Sigmoid colon (tissue), 7 donors: ENCODE results near the gene SOX2. TPM values are rescaled to one million over a fixed set of nuclear protein-coding genes. Genes with fewer than 3 reads are reported as not detected.

Experiments
- DNase-seq: peaks from one replicate; pipeline ENCODE4 v3.0.0-alpha.2; 2019
- H3K27ac ChIP-seq, 4 donors: fragments of 200-600 bp; sonication (generic); one replicate each; pipeline ENCODE4 v1.5.1; 2016 to 2019; ENCODE audit warnings: mild to moderate bottlenecking in 1 of 4
- H3K27me3 ChIP-seq, 3 donors: fragments of 200-600 bp; sonication (generic); one replicate each; pipeline ENCODE4 v1.5.1; 2019; ENCODE audit warnings: mild to moderate bottlenecking in 1 of 3
- H3K36me3 ChIP-seq, 4 donors: fragments of 200-600 bp; sonication (generic); one replicate each; pipeline ENCODE4 v1.5.1; 2016 to 2019
- H3K4me1 ChIP-seq, 4 donors: fragments of 200-600 bp; sonication (generic); one replicate each; pipeline ENCODE4 v1.5.1; 2017 to 2019
- H3K4me3 ChIP-seq, 4 donors: fragments of 200-600 bp; sonication (generic); one replicate each; pipeline ENCODE4 v1.5.1; 2017 to 2019; ENCODE audit warnings: mild to moderate bottlenecking in 2 of 4, moderate library complexity in 1 of 4
- H3K9me3 ChIP-seq, 4 donors: fragments of 200-600 bp in 3 of 4; sonication (generic) in 3 of 4; one replicate each; pipeline versions ENCODE4 v1.5.1 to v1.6.1; 2013 to 2019
- EP300 ChIP-seq, 4 donors: sonication (generic); formaldehyde crosslinking; IDR thresholded peaks; one replicate each; pipeline ENCODE4 v1.6.1; 2017; ENCODE audit warnings: antibody characterized with exemption in 4 of 4
- POLR2A ChIP-seq, 2 donors: fragments of 450-650 bp; IDR thresholded peaks; one replicate each; pipeline ENCODE4 v1.6.1; 2016; ENCODE audit warnings: antibody characterized with exemption in 2 of 2, mild to moderate bottlenecking in 2 of 2, moderate library complexity in 2 of 2
- POLR2AphosphoS5 ChIP-seq, 4 donors: sonication (generic); formaldehyde crosslinking; IDR thresholded peaks; one replicate each; pipeline ENCODE4 v1.6.1; 2017; ENCODE audit warnings: antibody characterized with exemption in 4 of 4
- WGBS, 2 donors: extraction: QIAGEN DNeasy Blood & Tissue Kit; methylation state at CpG; one replicate each; pipeline ENCODE4 v1.1.7; 2013; 5-methylcytosine and 5-hydroxymethylcytosine counted together
- intact Hi-C: fragments of 100-400 bp; cut with DNase I; formaldehyde crosslinking; loops from one replicate; pipeline ENCODE4 v1.15.1; 2023
- polyA plus RNA-seq, 3 donors: library from polyadenylated mRNA; stranded (reverse); fragments of 200-250 nt; gene quantifications; one replicate each; pipeline ENCODE4 v1.2.3, GENCODE V29; 2013
- total RNA-seq, 4 donors: library from RNA; depleted of rRNA; stranded (reverse); fragments of >200 nt; gene quantifications; one replicate each; pipeline ENCODE4 v1.1.0, GENCODE V29; 2016
- TF ChIP-seq, protein P1 (sequence below), 4 experiments: fragments of 450-650 bp in 3 of 4; fragments of 200-600 bp in 1 of 4; IDR thresholded peaks; one replicate each; pipeline ENCODE4 v1.5.1; 2016 to 2019; ENCODE audit warnings: antibody characterized with exemption in 4 of 4, mild to moderate bottlenecking in 3 of 4, moderate library complexity in 2 of 4
- donor health status: healthy with polysubstance abuse.
- donor health status: Bipolar disorder and iron deficiency.
- donor health status: healthy.

The SOX2 gene
- total and polyA plus RNA-seq, 7 donors = 1.9 to 7.7 (median 6.9) TPM; not detected in 2

DNA sequence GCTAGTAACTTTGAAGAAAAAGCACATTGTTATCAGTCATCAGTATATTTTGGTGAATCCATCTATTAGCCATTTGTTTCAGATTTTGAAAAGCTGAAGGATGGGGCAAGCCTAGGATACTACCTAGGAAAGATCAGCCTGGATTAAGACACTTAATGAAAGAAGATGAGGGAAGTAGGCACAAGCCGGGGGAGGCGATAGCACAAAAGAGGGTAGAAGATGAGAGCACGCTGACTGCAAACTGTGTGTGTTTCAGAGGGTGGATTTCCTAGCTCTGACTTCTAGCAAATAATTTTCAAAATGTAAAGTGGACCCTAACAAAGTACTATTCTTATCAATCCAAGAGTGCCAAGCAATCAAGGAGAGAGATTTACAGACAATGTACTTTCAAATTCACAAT is 22.2 kb upstream of the SOX2 start:
- 90 to 95% methylated on average over 3 of the region's 3 CpGs for WGBS, 2 donors
- Histone ChIP-seq H3K4me3 (no peak overlapping the region), H3K27me3 (no peaks in the 10 kb centered on the region), H3K9me3 (no peaks in the 10 kb centered on the region), H3K36me3 (no peaks in the 10 kb centered on the region), H3K4me1 (no peaks in the 10 kb centered on the region), H3K27ac (no peak overlapping the region)
- DNase-seq = no peak
- TF ChIP-seq EP300 (IDR thresholded peaks at IDR 0.05) (no peak), POLR2A (IDR thresholded peaks at IDR 0.05) (no peak), POLR2AphosphoS5 (IDR thresholded peaks at IDR 0.05) (no peak)
- TF ChIP-seq, protein P1, sequence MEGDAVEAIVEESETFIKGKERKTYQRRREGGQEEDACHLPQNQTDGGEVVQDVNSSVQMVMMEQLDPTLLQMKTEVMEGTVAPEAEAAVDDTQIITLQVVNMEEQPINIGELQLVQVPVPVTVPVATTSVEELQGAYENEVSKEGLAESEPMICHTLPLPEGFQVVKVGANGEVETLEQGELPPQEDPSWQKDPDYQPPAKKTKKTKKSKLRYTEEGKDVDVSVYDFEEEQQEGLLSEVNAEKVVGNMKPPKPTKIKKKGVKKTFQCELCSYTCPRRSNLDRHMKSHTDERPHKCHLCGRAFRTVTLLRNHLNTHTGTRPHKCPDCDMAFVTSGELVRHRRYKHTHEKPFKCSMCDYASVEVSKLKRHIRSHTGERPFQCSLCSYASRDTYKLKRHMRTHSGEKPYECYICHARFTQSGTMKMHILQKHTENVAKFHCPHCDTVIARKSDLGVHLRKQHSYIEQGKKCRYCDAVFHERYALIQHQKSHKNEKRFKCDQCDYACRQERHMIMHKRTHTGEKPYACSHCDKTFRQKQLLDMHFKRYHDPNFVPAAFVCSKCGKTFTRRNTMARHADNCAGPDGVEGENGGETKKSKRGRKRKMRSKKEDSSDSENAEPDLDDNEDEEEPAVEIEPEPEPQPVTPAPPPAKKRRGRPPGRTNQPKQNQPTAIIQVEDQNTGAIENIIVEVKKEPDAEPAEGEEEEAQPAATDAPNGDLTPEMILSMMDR (IDR thresholded peaks at IDR 0.05) = no peak
- intact Hi-C loops = no loop called here

DNA sequence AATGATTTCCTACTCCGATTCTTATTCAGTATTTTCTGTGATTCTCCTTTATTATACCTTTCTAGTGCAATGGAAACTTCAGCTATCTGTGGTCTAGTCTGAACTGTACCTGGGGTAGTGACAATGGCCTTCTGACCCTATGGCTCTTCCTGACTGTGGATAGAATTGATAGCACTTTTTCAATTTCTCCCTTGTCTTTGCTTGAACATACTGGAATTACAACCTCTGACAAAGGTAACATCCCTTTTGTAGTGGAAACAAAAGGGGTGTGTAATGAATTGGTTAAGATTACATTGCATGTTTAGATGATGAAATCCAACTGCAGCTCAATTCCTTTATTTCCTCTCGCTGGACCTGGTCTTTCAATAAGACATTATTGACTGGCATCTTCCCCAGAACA is 21.0 kb upstream of the SOX2 start:
- intact Hi-C loops = no loop called here

DNA sequence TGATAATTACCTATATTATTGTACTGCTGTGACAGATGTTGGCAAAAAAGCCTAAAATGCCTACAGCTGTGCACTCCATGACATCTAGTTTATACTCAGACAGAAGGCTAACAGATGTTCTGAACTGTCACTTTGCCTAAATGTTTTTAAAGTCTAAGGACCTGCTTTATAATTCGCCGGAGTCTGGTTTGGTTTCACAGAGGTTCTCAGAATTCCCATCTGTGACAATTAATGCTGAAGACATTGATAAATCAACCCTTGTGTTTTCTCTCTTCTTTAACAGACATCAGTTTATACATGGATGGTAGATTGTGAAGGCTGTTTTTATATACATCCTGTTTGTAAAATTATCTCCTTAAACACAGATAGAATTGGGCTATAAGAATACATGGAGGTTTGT is 19.8 kb upstream of the SOX2 start:
- TF ChIP-seq, protein P1 (IDR thresholded peaks at IDR 0.05) = no peak
- TF ChIP-seq POLR2AphosphoS5 (IDR thresholded peaks at IDR 0.05) (no peak), POLR2A (IDR thresholded peaks at IDR 0.05) (no peak), EP300 (IDR thresholded peaks at IDR 0.05) (no peak)
- H3K27ac ChIP-seq = no peak overlapping the region
- H3K36me3 ChIP-seq = no peaks in the 10 kb centered on the region
- H3K27me3 ChIP-seq = peaks cover 18 to 22% (median 21%) of the 10 kb centered on the region in 3 donors
- DNase-seq = no peak
- 78 to 80% methylated on average over 2 of the region's 2 CpGs for WGBS, 2 donors
- intact Hi-C loops = no loop called here
- peaks cover 0 to 19% (median 18%) of the 10 kb centered on the region in 4 donors for H3K4me1 ChIP-seq
- no peaks in the 10 kb centered on the region for H3K9me3 ChIP-seq
- no peak overlapping the region for H3K4me3 ChIP-seq

More for the DNA sequence above, 21.0 kb upstream of the SOX2 start:
- H3K4me3 ChIP-seq = no peak overlapping the region
- WGBS, 2 donors = 63 to 79% methylated on average over 2 of the region's 2 CpGs
- peaks cover 9 to 11% (median 10%) of the 10 kb centered on the region in 3 donors for H3K27me3 ChIP-seq
- no peak for TF ChIP-seq POLR2AphosphoS5 (IDR thresholded peaks at IDR 0.05)
- TF ChIP-seq, protein P1 (IDR thresholded peaks at IDR 0.05) = no peak
- no peak for TF ChIP-seq POLR2A (IDR thresholded peaks at IDR 0.05)
- no peak for TF ChIP-seq EP300 (IDR thresholded peaks at IDR 0.05)
- H3K27ac ChIP-seq = no peak overlapping the region
- no peak for DNase-seq
- H3K9me3 ChIP-seq = no peaks in the 10 kb centered on the region
- no peaks in the 10 kb centered on the region for H3K36me3 ChIP-seq
- H3K4me1 ChIP-seq = peaks cover 0 to 9% (median 8%) of the 10 kb centered on the region in 4 donors

DNA sequence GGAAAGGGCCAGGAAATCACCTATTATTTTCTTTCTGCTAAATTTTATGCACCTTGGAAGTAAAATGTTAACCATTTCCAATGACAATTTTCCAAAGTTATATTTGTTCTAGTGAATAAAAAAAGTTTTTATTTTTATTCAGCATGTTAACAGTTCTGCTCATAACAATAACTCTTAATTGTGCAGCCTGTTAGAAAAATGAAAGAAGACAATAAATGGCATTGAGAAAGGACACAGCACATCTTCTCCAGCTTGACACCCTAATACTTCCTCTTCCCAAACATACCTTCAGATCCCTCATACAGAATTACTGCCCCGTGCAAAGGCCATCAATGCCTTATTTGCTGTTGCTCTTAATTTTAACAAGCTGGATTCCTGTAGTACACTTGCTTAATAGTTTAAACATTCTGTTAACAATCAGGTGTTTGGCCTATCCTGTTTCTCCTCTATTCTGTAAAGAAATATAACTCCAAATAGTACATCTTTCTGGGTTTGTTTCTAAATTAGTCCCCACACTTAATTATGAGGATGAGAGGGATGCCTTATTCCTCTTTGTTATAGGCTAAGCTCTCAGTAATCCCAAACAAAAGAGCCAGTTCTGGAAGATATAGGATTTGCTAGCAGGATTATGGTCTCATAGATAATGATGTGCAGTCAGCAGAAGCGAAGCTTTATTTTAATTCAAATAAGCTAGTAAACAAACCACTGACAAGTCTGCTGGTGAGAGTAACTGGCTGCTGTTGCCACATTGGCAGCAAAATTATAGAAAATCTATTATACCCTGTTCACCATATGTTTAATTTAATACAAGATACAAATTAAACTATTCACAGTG is 19.2 kb upstream of the SOX2 start:
- Histone ChIP-seq H3K4me1 (peaks cover 0 to 19% (median 18%) of the 10 kb centered on the region in 4 donors), H3K27me3 (peaks cover 18 to 29% (median 27%) of the 10 kb centered on the region in 3 donors), H3K36me3 (no peaks in the 10 kb centered on the region), H3K4me3 (no peak overlapping the region), H3K27ac (no peak overlapping the region), H3K9me3 (no peaks in the 10 kb centered on the region)
- intact Hi-C loops = no loop called here
- no peak for DNase-seq
- WGBS, 2 donors = 37 to 58% methylated on average over 2 of the region's 2 CpGs
- no peak for TF ChIP-seq EP300 (IDR thresholded peaks at IDR 0.05)
- TF ChIP-seq, protein P1 (IDR thresholded peaks at IDR 0.05) = no peak
- no peak for TF ChIP-seq POLR2A (IDR thresholded peaks at IDR 0.05)
- TF ChIP-seq POLR2AphosphoS5 (IDR thresholded peaks at IDR 0.05) = no peak
